Thyroid gland (tissue), 4 donors: ENCODE data around the gene DGKD. TPM values are rescaled to one million over a fixed set of nuclear protein-coding genes. Genes with fewer than 3 reads are reported as not detected.
"Not testable (repeated sequence)": the region's sequence is repeated elsewhere in the genome, so short reads cannot be mapped to it uniquely, and the experiment has no call there.

ENCODE experiments used
- DNase-seq, 2 donors: peaks; one replicate each; pipeline ENCODE4 v3.0.0-alpha.2; 2019
- H3K27ac ChIP-seq, 3 donors: fragments of 200-600 bp; sonication (generic); 1 replicate in 2 of 3; 2 replicates in 1 of 3; pipeline ENCODE4 v1.5.1; 2016 to 2019; ENCODE audit warnings: mild to moderate bottlenecking in 1 of 3, moderate library complexity in 1 of 3
- H3K27me3 ChIP-seq: fragments of 200-600 bp; sonication (generic); one replicate; pipeline ENCODE4 v1.5.1; 2019
- H3K36me3 ChIP-seq, 2 donors: fragments of 200-600 bp; sonication (generic); one replicate each; pipeline ENCODE4 v1.5.1; 2016 to 2019
- H3K4me1 ChIP-seq, 2 donors: fragments of 200-600 bp; sonication (generic); one replicate each; pipeline ENCODE4 v1.5.1; 2017 to 2019
- H3K4me3 ChIP-seq, 3 donors: fragments of 200-600 bp; sonication (generic); replicated peaks in 1 of 3; 1 replicate in 2 of 3; 2 replicates in 1 of 3; pipeline ENCODE4 v1.5.1; 2016; ENCODE audit warnings: mild to moderate bottlenecking in 1 of 3
- H3K9me3 ChIP-seq: fragments of 200-600 bp; sonication (generic); one replicate; pipeline ENCODE4 v1.5.1; 2017
- POLR2A ChIP-seq, 2 donors: fragments of 450-650 bp; IDR thresholded peaks; one replicate each; pipeline ENCODE4 v1.6.1; 2017; ENCODE audit warnings: antibody characterized with exemption in 2 of 2, mild to moderate bottlenecking in 2 of 2, moderate library complexity in 1 of 2
- WGBS, 2 donors: methylation state at CpG; one replicate each; pipeline ENCODE4 v1.1.5; 2017; 5-methylcytosine and 5-hydroxymethylcytosine counted together
- intact Hi-C: fragments of 100-400 bp; cut with DNase I; formaldehyde crosslinking; loops from one replicate; pipeline ENCODE4 v1.15.1; 2023
- total RNA-seq, 4 donors: library from RNA; depleted of rRNA; stranded (reverse); fragments of >200 nt; gene quantifications; one replicate each; pipeline ENCODE4 v1.2.3, GENCODE V29; 2016
- TF ChIP-seq, protein P1 (sequence below), 6 experiments: fragments of 200-600 bp in 3 of 6; fragments of 450-650 bp in 3 of 6; sonication (generic) in 3 of 6; IDR thresholded peaks; one replicate each; pipeline ENCODE4 v1.5.1; 2016 to 2019; ENCODE audit warnings: antibody characterized with exemption in 6 of 6, mild to moderate bottlenecking in 2 of 6, inconsistent platforms in 1 of 6, moderate library complexity in 1 of 6

The DGKD gene
- total RNA-seq, 4 donors from 2014 or later: 22.3 to 71.7 (median 27.3) TPM

DNA sequence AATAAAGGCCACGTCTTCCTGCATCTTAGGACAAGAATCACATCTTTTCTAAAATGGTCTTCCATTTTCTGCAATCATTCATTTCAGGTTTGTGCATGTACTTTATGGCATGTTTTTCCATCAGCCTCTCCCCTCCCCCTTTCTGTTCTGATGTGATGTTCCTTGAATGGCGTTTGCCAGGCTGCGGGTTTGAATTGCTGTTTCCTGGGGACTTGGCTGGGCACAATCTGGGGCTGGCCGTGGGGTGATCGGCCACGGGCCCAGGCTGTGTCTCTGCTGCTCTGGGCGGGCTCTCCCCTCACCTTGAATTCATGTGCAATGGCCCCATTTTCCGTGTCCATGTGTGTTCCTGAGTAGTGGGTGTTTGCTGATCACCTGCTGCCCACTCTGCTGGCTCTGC, 15.2 kb downstream of the DGKD start:
- H3K9me3 ChIP-seq: no peaks in the 10 kb centered on the region
- H3K36me3 ChIP-seq: no peaks in the 10 kb centered on the region
- no peak for TF ChIP-seq POLR2A (IDR thresholded peaks at IDR 0.05)
- TF ChIP-seq, protein P1, sequence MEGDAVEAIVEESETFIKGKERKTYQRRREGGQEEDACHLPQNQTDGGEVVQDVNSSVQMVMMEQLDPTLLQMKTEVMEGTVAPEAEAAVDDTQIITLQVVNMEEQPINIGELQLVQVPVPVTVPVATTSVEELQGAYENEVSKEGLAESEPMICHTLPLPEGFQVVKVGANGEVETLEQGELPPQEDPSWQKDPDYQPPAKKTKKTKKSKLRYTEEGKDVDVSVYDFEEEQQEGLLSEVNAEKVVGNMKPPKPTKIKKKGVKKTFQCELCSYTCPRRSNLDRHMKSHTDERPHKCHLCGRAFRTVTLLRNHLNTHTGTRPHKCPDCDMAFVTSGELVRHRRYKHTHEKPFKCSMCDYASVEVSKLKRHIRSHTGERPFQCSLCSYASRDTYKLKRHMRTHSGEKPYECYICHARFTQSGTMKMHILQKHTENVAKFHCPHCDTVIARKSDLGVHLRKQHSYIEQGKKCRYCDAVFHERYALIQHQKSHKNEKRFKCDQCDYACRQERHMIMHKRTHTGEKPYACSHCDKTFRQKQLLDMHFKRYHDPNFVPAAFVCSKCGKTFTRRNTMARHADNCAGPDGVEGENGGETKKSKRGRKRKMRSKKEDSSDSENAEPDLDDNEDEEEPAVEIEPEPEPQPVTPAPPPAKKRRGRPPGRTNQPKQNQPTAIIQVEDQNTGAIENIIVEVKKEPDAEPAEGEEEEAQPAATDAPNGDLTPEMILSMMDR (IDR thresholded peaks at IDR 0.05): no peak
- H3K4me3 ChIP-seq: no peak overlapping the region
- intact Hi-C loops: no loop called here
- no peaks in the 10 kb centered on the region for H3K27me3 ChIP-seq
- no peak for DNase-seq
- WGBS, 2 donors: 88 to 92% methylated on average over 8 of the region's 8 CpGs
- H3K27ac ChIP-seq: peak overlapping the region in 2 of 3 donors; percentile 5 to 44
- H3K4me1 ChIP-seq: peaks cover 34 to 47% of the 10 kb centered on the region in 2 donors

DNA sequence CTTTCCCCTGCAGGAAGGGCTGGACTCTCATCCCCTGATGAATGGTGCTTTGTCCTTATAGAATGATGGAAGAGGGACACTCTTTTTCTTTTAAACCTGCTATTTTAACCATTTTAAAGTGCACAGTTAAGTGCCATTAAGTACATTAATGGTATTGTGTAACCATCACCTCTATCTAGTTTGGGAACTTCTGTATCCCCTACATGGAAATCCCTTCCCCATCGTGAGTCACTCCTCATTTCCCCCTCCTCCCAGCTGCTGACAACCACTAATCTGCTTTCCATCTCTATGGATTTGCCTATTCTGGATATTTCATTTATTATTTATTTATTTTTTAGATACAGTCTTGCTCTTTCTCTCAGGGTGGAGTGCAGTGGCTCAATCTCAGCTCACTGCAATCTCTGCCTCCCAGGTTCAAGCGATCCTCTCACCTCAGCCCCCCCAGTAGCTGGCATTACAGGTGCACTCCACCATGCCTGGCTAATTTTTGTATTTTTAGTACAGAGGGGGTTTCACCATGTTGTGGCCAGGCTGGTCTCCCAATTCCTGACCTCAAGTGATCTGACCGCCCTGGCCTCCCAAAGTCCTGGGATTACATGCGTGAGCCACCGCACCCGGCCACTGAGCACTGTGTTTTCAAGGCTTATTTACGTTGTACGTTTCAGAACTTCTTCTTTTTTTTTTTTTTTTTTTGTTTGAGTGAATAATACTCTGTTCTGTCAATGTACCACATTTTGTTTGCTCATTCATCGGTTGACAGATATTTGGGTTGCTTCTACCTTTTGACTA, 15.8 kb downstream of the DGKD start:
- WGBS, 2 donors: 61 to 62% methylated on average over 9 of the region's 9 CpGs
- intact Hi-C loops: no loop called here
- Histone ChIP-seq H3K36me3 (no peaks in the 10 kb centered on the region), H3K27ac (peak overlapping the region; percentile 5 to 44 (median 16)), H3K9me3 (no peaks in the 10 kb centered on the region), H3K4me1 (peaks cover 40 to 51% of the 10 kb centered on the region in 2 donors), H3K4me3 (no peak overlapping the region), H3K27me3 (no peaks in the 10 kb centered on the region)
- peak; percentile 62 to 70 for DNase-seq
- TF ChIP-seq, protein P1 (IDR thresholded peaks at IDR 0.05): no peak
- TF ChIP-seq POLR2A (IDR thresholded peaks at IDR 0.05): no peak

DNA sequence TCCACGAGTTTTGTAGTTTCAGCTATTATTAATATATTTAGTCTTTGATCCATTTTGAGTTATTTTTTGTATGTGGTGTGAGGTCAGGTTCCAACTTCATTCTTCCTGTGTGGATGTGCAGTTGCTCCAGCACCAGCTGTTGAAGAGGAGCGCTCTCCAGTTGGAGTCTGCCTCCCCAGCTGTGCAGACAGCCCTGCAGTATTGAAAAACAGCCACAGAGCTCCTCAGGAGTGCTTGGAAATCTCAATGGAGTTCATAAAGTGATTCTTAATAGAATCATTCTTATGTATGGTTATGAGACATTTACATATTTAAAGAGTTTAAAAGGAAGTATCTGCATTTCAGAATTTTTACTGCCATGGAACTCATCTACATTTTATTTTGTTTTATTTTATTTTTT, 17.3 kb downstream of the DGKD start:
- Histone ChIP-seq H3K4me3 (no peak overlapping the region), H3K27me3 (no peaks in the 10 kb centered on the region), H3K36me3 (no peaks in the 10 kb centered on the region), H3K27ac (peak overlapping the region in 2 of 3 donors; percentile 70 to 74), H3K9me3 (no peaks in the 10 kb centered on the region), H3K4me1 (peaks cover 44 to 59% of the 10 kb centered on the region in 2 donors)
- intact Hi-C loops: no loop called here
- WGBS, 2 donors: 94% methylated on average over 2 of the region's 2 CpGs
- TF ChIP-seq POLR2A (IDR thresholded peaks at IDR 0.05): no peak
- TF ChIP-seq, protein P1 (IDR thresholded peaks at IDR 0.05): no peak
- no peak for DNase-seq

DNA sequence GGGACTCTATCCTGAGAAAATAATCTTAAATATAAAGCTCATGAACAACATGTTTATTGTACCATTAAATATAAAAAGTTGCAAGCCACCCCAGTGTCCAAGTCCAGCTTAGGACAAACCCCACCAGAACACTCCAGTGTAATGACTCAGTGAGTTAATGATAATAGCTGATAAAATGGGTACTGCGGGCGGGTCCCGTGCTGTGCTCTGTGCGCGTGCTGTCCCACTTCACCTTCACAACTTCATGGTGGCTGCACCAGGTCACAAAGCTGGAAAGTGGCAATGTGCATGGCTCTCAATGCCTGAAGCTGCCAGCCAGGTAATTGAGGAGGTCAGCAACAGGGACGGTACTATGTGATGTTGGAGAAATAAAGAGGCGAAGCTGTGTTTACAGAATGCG, 18.6 kb downstream of the DGKD start:
- WGBS, 2 donors: 48 to 72% methylated on average over 8 of the region's 8 CpGs
- DNase-seq: peak; percentile 69 to 79
- no peaks in the 10 kb centered on the region for H3K36me3 ChIP-seq
- no peaks in the 10 kb centered on the region for H3K27me3 ChIP-seq
- no peaks in the 10 kb centered on the region for H3K9me3 ChIP-seq
- intact Hi-C loops: no loop called here
- no peak overlapping the region for H3K4me3 ChIP-seq
- peak overlapping the region; percentile 70 to 74 (median 72) for H3K27ac ChIP-seq
- peaks cover 44 to 59% of the 10 kb centered on the region in 2 donors for H3K4me1 ChIP-seq
- TF ChIP-seq, protein P1 (IDR thresholded peaks at IDR 0.05): no peak
- no peak for TF ChIP-seq POLR2A (IDR thresholded peaks at IDR 0.05)

DNA sequence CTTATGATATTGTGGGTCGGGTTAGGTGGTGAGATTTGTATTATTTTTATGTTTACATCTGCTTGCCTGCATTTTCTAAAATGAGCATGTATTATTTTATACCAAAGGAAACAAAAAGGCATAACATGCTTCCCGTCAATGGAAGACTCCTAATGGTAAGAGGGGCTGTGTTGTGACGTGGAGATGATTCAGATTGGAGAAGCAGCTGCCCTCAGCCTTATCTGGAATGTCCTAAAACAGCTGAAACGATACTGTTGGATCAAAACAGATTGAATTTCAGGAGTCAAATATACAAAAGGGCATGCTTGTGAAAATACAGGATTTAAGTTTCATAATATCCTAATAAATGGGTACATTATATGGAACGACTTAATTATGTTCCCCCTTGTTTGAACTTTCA, 19.0 kb downstream of the DGKD start:
- Histone ChIP-seq H3K27me3 (no peaks in the 10 kb centered on the region), H3K36me3 (no peaks in the 10 kb centered on the region), H3K27ac (peak overlapping the region; percentile 70 to 74 (median 72)), H3K4me3 (no peak overlapping the region), H3K9me3 (no peaks in the 10 kb centered on the region), H3K4me1 (peaks cover 42 to 58% of the 10 kb centered on the region in 2 donors)
- TF ChIP-seq POLR2A (IDR thresholded peaks at IDR 0.05): no peak
- TF ChIP-seq, protein P1 (IDR thresholded peaks at IDR 0.05): no peak
- intact Hi-C loops: no loop called here
- 72 to 78% methylated on average over 5 of the region's 5 CpGs for WGBS, 2 donors
- DNase-seq: no peak

DNA sequence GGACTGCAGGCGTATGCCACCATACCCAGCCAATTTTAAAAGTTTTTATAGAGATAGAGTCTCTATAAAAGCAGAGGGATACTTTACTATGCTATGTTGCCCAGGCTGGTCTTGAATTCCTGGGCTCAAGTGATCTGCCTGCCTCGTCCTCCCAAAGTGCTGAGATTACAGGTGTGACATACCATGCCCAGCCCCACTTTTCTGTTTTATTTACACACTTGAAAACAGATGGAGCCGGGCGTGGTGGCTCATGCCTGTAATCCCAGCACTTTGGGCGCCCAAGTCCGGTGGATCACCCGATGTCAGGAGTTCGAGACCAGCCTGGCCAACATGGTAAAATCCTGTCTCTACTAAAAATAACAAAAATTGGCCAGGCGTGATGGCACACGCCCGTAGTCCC, 20.5 kb downstream of the DGKD start:
- H3K36me3 ChIP-seq, H3K27me3 ChIP-seq, H3K9me3 ChIP-seq, H3K4me3 ChIP-seq, intact Hi-C loops: not testable (repeated sequence)
- Histone ChIP-seq H3K4me1 (peaks cover 34 to 49% of the 10 kb centered on the region in 2 donors), H3K27ac (peak overlapping the region; percentile 72 to 80 (median 74))
- WGBS, 2 donors: 42 to 76% methylated on average over 11 of the region's 11 CpGs
- DNase-seq: peak; percentile 58 to 67
